GM18508 (cell line): ENCODE results near the gene STRN3.
"Not testable (repeated sequence)": the region's sequence is repeated elsewhere in the genome, so short reads cannot be mapped to it uniquely, and the experiment has no call there.

Experiments
- ATAC-seq: cut with Tn5 transposase; IDR thresholded peaks from one replicate; pipeline ENCODE4 v1.9.1; 2021; ENCODE audit warnings: moderate number of reproducible peaks; ENCODE audit not compliant: insufficient read depth, unreplicated experiment

Gene STRN3

GRCh38 chr14:31026077-31026449, at the start of gene STRN3:
STRN3 (minus strand) TSS chr14:31026379; CDS start chr14:31026185, 194 bp downstream.
- ATAC-seq, result no peak

GRCh38 chr14:31075144-31075543, 49.0 kb upstream of the STRN3 start:
- no peak for ATAC-seq

GRCh38 chr14:31071151-31071550, 45.0 kb upstream of the STRN3 start:
- ATAC-seq, result no peak

GRCh38 chr14:31070431-31070830, 44.3 kb upstream of the STRN3 start:
- no peak for ATAC-seq

GRCh38 chr14:31069343-31069742, 43.2 kb upstream of the STRN3 start:
- ATAC-seq, result no peak

GRCh38 chr14:31068235-31068634, 42.1 kb upstream of the STRN3 start:
- no peak for ATAC-seq

- ATAC-seq, result not testable (repeated sequence)
These were observed 36.7 kb upstream of the STRN3 start for GRCh38 chr14:31062908-31063307.

GRCh38 chr14:31060253-31060875, 34.2 kb upstream of the STRN3 start:
- ATAC-seq, result no peak

GRCh38 chr14:31059152-31059924, 33.2 kb upstream of the STRN3 start:
- ATAC-seq, result no peak

GRCh38 chr14:31057701-31058364, 31.7 kb upstream of the STRN3 start:
- no peak for ATAC-seq

GRCh38 chr14:31057035-31057434, 30.9 kb upstream of the STRN3 start:
- no peak for ATAC-seq

GRCh38 chr14:31052905-31053586, 26.9 kb upstream of the STRN3 start:
- not testable (repeated sequence) for ATAC-seq

- ATAC-seq, result no peak
These were observed 25.3 kb upstream of the STRN3 start for GRCh38 chr14:31051511-31051910.

- ATAC-seq, result no peak
These were observed 24.8 kb upstream of the STRN3 start for GRCh38 chr14:31051023-31051422.

- no peak for ATAC-seq
These were observed 21.3 kb upstream of the STRN3 start for GRCh38 chr14:31047503-31047902.

- no peak for ATAC-seq
These were observed 19.4 kb upstream of the STRN3 start for GRCh38 chr14:31045501-31046080.

- ATAC-seq, result no peak
These were observed 17.2 kb upstream of the STRN3 start for GRCh38 chr14:31043379-31043778.

GRCh38 chr14:31042893-31043292, 16.7 kb upstream of the STRN3 start:
- ATAC-seq, result not testable (repeated sequence)

GRCh38 chr14:31042300-31042699, 16.1 kb upstream of the STRN3 start:
- no peak for ATAC-seq

GRCh38 chr14:31038521-31039166, 12.5 kb upstream of the STRN3 start:
- ATAC-seq, result no peak
